Measurements from ENCODE around the gene SLC30A2. TPM values are rescaled to one million over a fixed set of nuclear protein-coding genes. Genes with fewer than 3 reads are reported as not detected.

The SLC30A2 gene
- total and polyA plus RNA-seq, 10 donors, result not detected

DNA sequence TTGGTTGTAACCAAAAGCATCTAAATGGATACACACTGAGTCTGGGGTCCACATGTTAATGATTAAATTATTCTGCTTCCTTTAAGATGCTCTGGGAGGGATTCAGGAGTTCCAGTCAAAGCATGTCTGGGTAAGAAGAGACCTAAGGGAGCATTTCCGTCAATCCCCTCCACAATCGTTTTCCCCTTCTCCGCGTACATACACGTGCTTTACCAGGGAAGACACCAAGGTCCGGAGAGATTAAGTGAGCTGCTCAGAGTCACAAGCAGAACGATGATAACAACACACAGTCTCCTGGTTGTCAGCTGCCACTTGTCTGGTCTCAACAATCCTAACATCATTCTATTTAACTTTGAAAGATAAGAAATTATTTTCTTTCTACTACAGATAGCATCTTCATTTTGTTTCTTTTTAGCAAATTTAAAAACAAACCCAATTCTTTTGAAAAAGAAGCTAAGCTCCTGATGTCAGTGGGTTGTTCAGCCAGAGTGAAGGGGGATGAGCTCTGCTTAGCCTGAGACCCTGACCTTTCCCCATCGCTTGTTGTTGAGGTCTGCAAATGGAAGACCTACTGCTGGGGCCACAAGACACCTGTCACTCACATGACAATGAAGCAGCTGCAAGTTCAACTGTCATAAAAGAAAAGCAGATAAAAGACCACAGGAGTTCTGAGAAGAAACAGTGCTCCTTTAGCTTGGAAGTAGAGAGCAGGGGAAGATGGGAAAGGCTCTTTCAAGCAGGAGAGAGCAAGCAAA is 52.5 kb downstream of the SLC30A2 start:
- no peak for DNase-seq
- Histone ChIP-seq H3K4me1 (peaks cover 28 to 79% (median 58%) of the 10 kb centered on the region in 6 donors), H3K27me3 (replicated peaks in 1 of 7) (no peaks in the 10 kb centered on the region), H3K36me3 (peaks cover 0 to 21% (median 0%) of the 10 kb centered on the region in 6 donors), H3K9me3 (no peaks in the 10 kb centered on the region), H3K4me3 (no peak overlapping the region), H3K27ac (no peak overlapping the region)
- TF ChIP-seq, protein P1, sequence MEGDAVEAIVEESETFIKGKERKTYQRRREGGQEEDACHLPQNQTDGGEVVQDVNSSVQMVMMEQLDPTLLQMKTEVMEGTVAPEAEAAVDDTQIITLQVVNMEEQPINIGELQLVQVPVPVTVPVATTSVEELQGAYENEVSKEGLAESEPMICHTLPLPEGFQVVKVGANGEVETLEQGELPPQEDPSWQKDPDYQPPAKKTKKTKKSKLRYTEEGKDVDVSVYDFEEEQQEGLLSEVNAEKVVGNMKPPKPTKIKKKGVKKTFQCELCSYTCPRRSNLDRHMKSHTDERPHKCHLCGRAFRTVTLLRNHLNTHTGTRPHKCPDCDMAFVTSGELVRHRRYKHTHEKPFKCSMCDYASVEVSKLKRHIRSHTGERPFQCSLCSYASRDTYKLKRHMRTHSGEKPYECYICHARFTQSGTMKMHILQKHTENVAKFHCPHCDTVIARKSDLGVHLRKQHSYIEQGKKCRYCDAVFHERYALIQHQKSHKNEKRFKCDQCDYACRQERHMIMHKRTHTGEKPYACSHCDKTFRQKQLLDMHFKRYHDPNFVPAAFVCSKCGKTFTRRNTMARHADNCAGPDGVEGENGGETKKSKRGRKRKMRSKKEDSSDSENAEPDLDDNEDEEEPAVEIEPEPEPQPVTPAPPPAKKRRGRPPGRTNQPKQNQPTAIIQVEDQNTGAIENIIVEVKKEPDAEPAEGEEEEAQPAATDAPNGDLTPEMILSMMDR (IDR thresholded peaks at IDR 0.05 in 8 of 11, conservative IDR thresholded peaks at IDR 0.05 in 3 of 11), result no peak
- TF ChIP-seq POLR2AphosphoS5 (IDR thresholded peaks at IDR 0.05) (no peak), POLR2A (IDR thresholded peaks at IDR 0.05) (no peak)
- WGBS, 5 donors, result 87 to 94% (median 89%) methylated on average over 8 of the region's 8 CpGs
- intact Hi-C loops (cut with DNase I; ENCODE audit: low total_unique reads), result no loop called here

DNA sequence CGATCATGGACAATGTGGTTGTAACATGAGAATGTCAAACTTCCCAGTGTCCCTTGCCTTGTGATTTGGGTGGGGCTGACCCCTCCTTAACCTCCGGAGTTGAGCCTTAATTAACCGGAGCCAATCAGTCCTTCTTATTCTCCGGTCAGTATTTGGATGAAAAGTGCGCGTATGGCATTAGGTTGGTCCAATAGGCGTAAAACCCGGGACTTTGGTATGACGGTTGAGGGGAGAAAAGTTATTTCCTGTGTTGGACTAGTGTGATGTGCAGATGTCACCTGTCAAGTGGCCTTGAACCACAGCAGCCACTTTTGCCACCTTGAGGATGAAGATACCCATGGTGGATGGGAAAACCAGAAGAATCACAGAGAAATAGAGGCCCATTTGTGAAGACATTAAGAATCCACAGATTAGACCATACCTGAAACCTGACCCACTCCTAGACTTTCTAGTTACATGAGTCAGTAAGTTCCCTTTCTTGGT is 53.2 kb downstream of the SLC30A2 start:
- no peaks in the 10 kb centered on the region for H3K9me3 ChIP-seq
- DNase-seq, result no peak
- intact Hi-C loops (cut with DNase I; ENCODE audit: low total_unique reads), result no loop called here
- TF ChIP-seq POLR2A (IDR thresholded peaks at IDR 0.05) (no peak), POLR2AphosphoS5 (IDR thresholded peaks at IDR 0.05) (no peak)
- TF ChIP-seq, protein P1 (IDR thresholded peaks at IDR 0.05 in 8 of 11, conservative IDR thresholded peaks at IDR 0.05 in 3 of 11), result no peak
- H3K4me1 ChIP-seq, result peaks cover 27 to 82% (median 55%) of the 10 kb centered on the region in 6 donors
- H3K27ac ChIP-seq, result no peak overlapping the region
- H3K27me3 ChIP-seq (replicated peaks in 1 of 7), result no peaks in the 10 kb centered on the region
- WGBS, 5 donors, result 79 to 87% (median 86%) methylated on average over 9 of the region's 9 CpGs
- no peak overlapping the region for H3K4me3 ChIP-seq
- peaks cover 0 to 27% (median 3%) of the 10 kb centered on the region in 6 donors for H3K36me3 ChIP-seq

DNA sequence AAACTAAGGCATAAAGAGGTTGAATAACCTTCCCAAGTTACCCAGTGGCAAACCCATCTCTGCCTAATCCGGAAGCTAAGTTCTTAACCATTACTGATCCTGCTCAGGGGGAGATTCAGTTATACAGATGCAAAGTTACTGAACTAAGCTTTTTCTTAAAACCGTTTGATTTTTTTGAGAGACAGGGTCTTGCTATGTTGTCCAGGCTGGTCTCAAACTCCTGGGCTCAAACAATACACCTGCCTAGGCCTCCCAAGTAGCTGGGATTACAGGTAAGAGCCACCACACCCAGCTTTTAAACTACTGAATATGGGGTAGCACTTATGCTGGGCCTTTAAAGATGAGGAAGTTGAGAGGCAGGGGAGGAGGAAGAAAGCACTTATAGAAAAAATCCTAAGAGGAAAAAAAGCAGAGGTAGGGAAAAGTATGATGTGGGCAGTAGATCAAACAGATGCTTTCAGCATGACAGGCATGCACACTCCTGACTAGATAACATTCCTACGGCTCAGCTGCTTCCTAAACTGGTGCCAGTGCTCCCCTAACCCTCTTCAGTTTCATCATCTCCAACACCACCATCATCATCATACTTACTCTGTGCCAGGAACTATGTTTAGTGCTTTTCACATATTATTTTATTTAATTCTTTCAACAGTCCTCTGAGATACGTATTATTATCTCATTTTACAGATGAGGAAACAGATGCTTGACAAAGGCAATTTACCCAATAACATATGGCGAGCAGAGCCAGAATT is 53.8 kb downstream of the SLC30A2 start:
- intact Hi-C loops (cut with DNase I; ENCODE audit: low total_unique reads), result no loop called here
- DNase-seq, result no peak
- 60 to 72% (median 63%) methylated on average over 5 of the region's 5 CpGs for WGBS, 5 donors
- Histone ChIP-seq H3K9me3 (no peaks in the 10 kb centered on the region), H3K4me1 (peaks cover 24 to 76% (median 51%) of the 10 kb centered on the region in 6 donors), H3K4me3 (no peak overlapping the region), H3K27me3 (replicated peaks in 1 of 7) (no peaks in the 10 kb centered on the region), H3K36me3 (peaks cover 0 to 33% (median 8%) of the 10 kb centered on the region in 6 donors), H3K27ac (peak overlapping the region in 3 of 8 donors; percentile 3 to 75 (median 71))
- no peak for TF ChIP-seq POLR2AphosphoS5 (IDR thresholded peaks at IDR 0.05)
- TF ChIP-seq POLR2A (IDR thresholded peaks at IDR 0.05), result no peak
- TF ChIP-seq, protein P1 (IDR thresholded peaks at IDR 0.05 in 8 of 11, conservative IDR thresholded peaks at IDR 0.05 in 3 of 11), result no peak

All from spleen (tissue), 11 donors.